ENCODE results near the gene TEX14.

The TEX14 gene

DNA sequence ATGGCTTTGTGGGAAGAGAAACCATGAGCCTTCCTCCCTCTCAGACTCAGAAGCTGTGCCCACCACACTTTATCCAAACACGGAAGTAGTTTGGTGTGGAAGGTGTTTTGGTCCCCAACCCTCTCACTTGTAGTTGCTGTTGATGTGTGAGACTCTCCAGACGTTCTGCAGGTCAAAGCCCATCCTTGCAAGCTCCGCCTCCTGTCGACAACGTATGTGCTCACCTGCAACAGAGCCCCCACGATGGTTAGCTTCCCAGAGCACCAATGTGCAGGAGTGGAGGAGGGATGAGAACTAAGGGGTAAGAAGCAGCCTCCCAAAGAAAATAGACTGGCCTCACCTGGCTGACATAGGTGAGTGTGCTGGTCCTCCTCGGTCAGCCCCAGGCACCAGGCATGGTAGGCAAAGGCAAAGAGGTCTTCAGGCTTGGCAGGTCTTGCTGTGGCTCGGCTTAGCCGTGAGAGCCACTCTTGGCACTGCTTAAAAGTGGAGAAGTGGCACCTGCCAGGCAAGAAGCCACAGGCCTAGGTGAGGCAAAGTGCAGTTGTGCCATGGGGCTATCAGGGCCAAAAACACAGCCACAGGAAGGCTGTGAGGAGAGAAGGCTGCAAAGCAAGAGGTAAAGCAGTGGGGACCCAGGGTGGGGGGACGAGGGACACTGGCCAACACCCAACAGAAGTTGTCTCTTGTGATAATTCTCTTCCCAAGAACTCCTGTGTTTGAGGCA, 183.3 kb downstream of the TEX14 start:
- Histone ChIP-seq H3K4me1 (ENCODE audit: control insufficient read depth, insufficient read depth, low read length, poor library complexity, severe bottlenecking) (peaks cover 5% of the 10 kb centered on the region), H3K4me3 (ENCODE audit: insufficient read depth, low read depth, low read length, poor library complexity, severe bottlenecking) (no peak overlapping the region), H3K9me3 (ENCODE audit: control insufficient read depth, low read length) (no peaks in the 10 kb centered on the region), H3K27me3 (replicated peaks; ENCODE audit: control insufficient read depth, insufficient read depth, low read length, poor library complexity, severe bottlenecking) (no peaks in the 10 kb centered on the region), H3K27ac (ENCODE audit: insufficient read depth, low read length, poor library complexity, severe bottlenecking) (no peak overlapping the region), H3K36me3 (ENCODE audit: control insufficient read depth, insufficient read depth, low read length) (peaks cover 78% of the 10 kb centered on the region)
- DNase-seq = no peak

- Histone ChIP-seq H3K4me3 (ENCODE audit: insufficient read depth, low read depth, low read length, poor library complexity, severe bottlenecking) (no peak overlapping the region), H3K27ac (ENCODE audit: insufficient read depth, low read length, poor library complexity, severe bottlenecking) (no peak overlapping the region), H3K36me3 (ENCODE audit: control insufficient read depth, insufficient read depth, low read length) (peaks cover 86% of the 10 kb centered on the region), H3K9me3 (ENCODE audit: control insufficient read depth, low read length) (no peaks in the 10 kb centered on the region), H3K27me3 (replicated peaks; ENCODE audit: control insufficient read depth, insufficient read depth, low read length, poor library complexity, severe bottlenecking) (no peaks in the 10 kb centered on the region), H3K4me1 (ENCODE audit: control insufficient read depth, insufficient read depth, low read length, poor library complexity, severe bottlenecking) (no peaks in the 10 kb centered on the region)
- no peak for DNase-seq
Observed at GRCh38 chr17:58507123-58507634, 184.7 kb downstream of the TEX14 start.
